MM.1S (cell line): ENCODE results near the gene NKIRAS1.
"Not testable (repeated sequence)": the region's sequence is repeated elsewhere in the genome, so short reads cannot be mapped to it uniquely, and the experiment has no call there.

Source experiments
- DNase-seq: peaks from one replicate; pipeline ENCODE4 v3.0.0-alpha.2; 2015
- H2AFZ ChIP-seq: fragments of 300-600 bp; sonication (generic); 2 replicates; pipeline ENCODE4 v1.6.0; 2016; ENCODE audit warnings: antibody characterized with exemption, low read length
- H3F3A ChIP-seq: fragments of 300-600 bp; sonication (generic); 2 replicates; pipeline ENCODE4 v1.6.1; 2016; ENCODE audit warnings: mild to moderate bottlenecking, antibody characterized with exemption, low read length, moderate library complexity, mixed read lengths; ENCODE audit not compliant: insufficient read depth
- H3K27ac ChIP-seq: fragments of 300-600 bp; sonication (generic); 2 replicates; pipeline ENCODE4 v1.5.1; 2016; ENCODE audit warnings: mild to moderate bottlenecking, low read length
- H3K27me3 ChIP-seq: fragments of 300-600 bp; sonication (generic); replicated peaks from 2 replicates; pipeline ENCODE4 v1.6.0; 2016; ENCODE audit warnings: low read length; ENCODE audit not compliant: insufficient read depth
- H3K36me3 ChIP-seq: fragments of 300-600 bp; sonication (generic); replicated peaks from 2 replicates; pipeline ENCODE4 v1.6.1; 2016; ENCODE audit warnings: mild to moderate bottlenecking, low read length, mixed read lengths; ENCODE audit not compliant: insufficient read depth
- H3K4me1 ChIP-seq: fragments of 300-600 bp; sonication (generic); 2 replicates; pipeline ENCODE4 v1.6.1; 2016; ENCODE audit warnings: low read length, mixed read lengths
- H3K4me2 ChIP-seq: fragments of 300-600 bp; sonication (generic); 2 replicates; pipeline ENCODE4 v1.6.0; 2016; ENCODE audit warnings: low read depth, low read length
- H3K4me3 ChIP-seq: fragments of 300-600 bp; sonication (generic); 2 replicates; pipeline ENCODE4 v1.5.1; 2016; ENCODE audit warnings: low read length, mixed read lengths
- H3K79me2 ChIP-seq: fragments of 300-600 bp; sonication (generic); 2 replicates; pipeline ENCODE4 v1.6.1; 2016; ENCODE audit warnings: mixed run types, low read length, mixed read lengths
- H3K9ac ChIP-seq: fragments of 300-600 bp; sonication (generic); 2 replicates; pipeline ENCODE4 v1.6.1; 2016; ENCODE audit warnings: low read length, mixed read lengths
- H3K9me2 ChIP-seq: fragments of 300-600 bp; sonication (generic); replicated peaks from 2 replicates; pipeline ENCODE4 v1.6.1; 2016; ENCODE audit warnings: mild to moderate bottlenecking, low read length, mixed read lengths; ENCODE audit not compliant: insufficient read depth
- H3K9me3 ChIP-seq: fragments of 300-600 bp; sonication (generic); replicated peaks from 2 replicates; pipeline ENCODE4 v1.6.1; 2016; ENCODE audit warnings: mild to moderate bottlenecking, low read length, mixed read lengths; ENCODE audit not compliant: insufficient read depth
- H4K20me1 ChIP-seq: fragments of 300-600 bp; sonication (generic); 2 replicates; pipeline ENCODE4 v1.6.1; 2016; ENCODE audit warnings: mild to moderate bottlenecking, low read length, moderate library complexity, mixed read lengths; ENCODE audit not compliant: insufficient read depth
- CTCF ChIP-seq: fragments of 300-600 bp; sonication (generic); IDR thresholded peaks from 2 replicates; pipeline ENCODE4 v1.5.1; 2016; ENCODE audit warnings: antibody characterized with exemption, low read length, mixed read lengths
- EZH2 ChIP-seq: fragments of 300-600 bp; sonication (generic); optimal IDR thresholded peaks from 2 replicates; pipeline ENCODE3; 2017; ENCODE audit warnings: low read depth, mild to moderate bottlenecking, antibody characterized with exemption, low read length, mixed read lengths
- EZH2phosphoT487 ChIP-seq: fragments of 300-600 bp; sonication (generic); IDR thresholded peaks from 2 replicates; pipeline ENCODE4 v1.6.1; 2018; ENCODE audit warnings: antibody characterized with exemption, low read length

The NKIRAS1 gene

DNA sequence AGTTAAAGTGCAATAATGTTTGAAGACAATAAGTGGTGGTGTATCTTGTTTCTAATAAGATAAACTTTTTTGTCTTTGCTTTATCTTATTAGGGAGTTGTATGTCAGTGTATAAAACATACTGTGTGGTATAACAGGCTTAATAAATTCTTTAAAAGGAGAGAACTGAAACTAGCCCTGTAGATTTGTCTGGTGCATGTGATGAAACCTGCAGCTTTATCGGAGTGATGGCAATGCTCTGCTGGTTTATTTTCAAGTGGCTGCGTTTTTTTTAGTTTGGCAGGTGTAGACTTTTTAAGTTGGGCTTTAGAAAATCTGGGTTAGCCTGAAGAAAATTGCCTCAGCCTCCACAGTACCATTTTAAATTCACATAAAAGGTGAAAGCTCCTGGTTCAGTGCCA, 2.8 kb upstream of the NKIRAS1 start:
- H3K4me1 ChIP-seq = peaks cover 23% of the 10 kb centered on the region
- H3K27me3 ChIP-seq = peaks cover 8% of the 10 kb centered on the region
- no peaks in the 10 kb centered on the region for H3K9me3 ChIP-seq
- no peak overlapping the region for H2AFZ ChIP-seq
- no peak overlapping the region for H3K4me3 ChIP-seq
- peaks cover 19% of the 10 kb centered on the region for H4K20me1 ChIP-seq
- H3K9me2 ChIP-seq = no peaks in the 10 kb centered on the region
- TF ChIP-seq CTCF (no peak), EZH2 (no peak), EZH2phosphoT487 (no peak)
- no peak overlapping the region for H3K4me2 ChIP-seq
- H3F3A ChIP-seq = peaks cover 36% of the 10 kb centered on the region
- peaks cover 14% of the 10 kb centered on the region; the same call in 1 of the 2 replicates for H3K36me3 ChIP-seq
- no peak overlapping the region for H3K9ac ChIP-seq
- DNase-seq = no peak
- peaks cover 27% of the 10 kb centered on the region for H3K79me2 ChIP-seq
- H3K27ac ChIP-seq = no peak overlapping the region

GRCh38 chr3:23918331-23918730, 1.5 kb upstream of the NKIRAS1 start:
- not testable (repeated sequence) for H3K27me3 ChIP-seq, H2AFZ ChIP-seq, H3K9me2 ChIP-seq, DNase-seq, H3K9me3 ChIP-seq
- peaks cover 27% of the 10 kb centered on the region for H3K79me2 ChIP-seq
- peak overlapping the region; percentile 98 for H3K4me2 ChIP-seq
- peak overlapping the region; percentile 97 for H3K9ac ChIP-seq
- H3K4me3 ChIP-seq = peak overlapping the region; percentile 100
- H3K4me1 ChIP-seq = peaks cover 36% of the 10 kb centered on the region
- H3F3A ChIP-seq = peaks cover 47% of the 10 kb centered on the region
- peaks cover 14% of the 10 kb centered on the region; the same call in 1 of the 2 replicates for H3K36me3 ChIP-seq
- H4K20me1 ChIP-seq = peaks cover 19% of the 10 kb centered on the region
- peak overlapping the region; percentile 64; the same call in 1 of the 2 replicates for H3K27ac ChIP-seq

- peaks cover 36% of the 10 kb centered on the region for H3K4me1 ChIP-seq
Measured at GRCh38 chr3:23917679-23918303, 1.0 kb upstream of the NKIRAS1 start.

DNA sequence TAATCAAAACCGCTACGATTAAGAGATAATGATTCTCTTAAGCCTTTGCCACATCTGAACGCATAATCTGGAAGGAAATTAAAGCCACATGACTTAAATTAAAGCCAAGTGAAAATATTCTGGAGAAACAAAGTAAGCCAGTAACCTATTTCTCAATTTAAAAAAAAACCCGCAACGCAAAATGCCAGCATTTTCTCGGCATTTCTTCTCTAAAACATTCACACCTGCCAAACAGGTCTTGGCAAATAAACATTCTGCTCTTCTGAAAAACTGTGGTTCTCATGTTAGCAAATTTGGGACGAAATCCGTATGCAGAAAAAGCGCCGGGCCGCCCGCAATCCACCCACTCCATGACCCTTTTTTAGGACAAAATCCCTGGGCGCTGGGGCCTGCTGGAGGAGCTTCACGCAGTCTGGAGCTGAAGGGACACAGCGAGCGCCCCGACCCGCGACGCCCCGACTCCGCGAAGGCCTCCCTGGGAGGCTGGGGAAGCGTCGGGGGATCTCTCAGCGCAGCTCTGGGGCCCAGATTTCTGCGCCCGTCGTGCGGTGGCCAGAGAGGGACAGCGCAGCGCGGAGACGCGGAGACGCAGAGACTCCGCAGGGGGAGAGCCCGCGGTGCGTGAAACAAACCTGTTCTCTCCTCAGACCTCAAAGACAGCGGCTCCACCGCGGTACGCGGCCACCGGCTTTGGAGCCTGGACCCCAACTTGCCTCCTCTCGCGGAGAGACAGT, 471 bp downstream of the NKIRAS1 start:
- TF ChIP-seq EZH2 = no peak
- no peak for TF ChIP-seq EZH2phosphoT487
- no peak for TF ChIP-seq CTCF
- H3K27ac ChIP-seq = no peak overlapping the region; the same call in 1 of the 2 replicates

More at GRCh38 chr3:23917679-23918303, 1.0 kb upstream of the NKIRAS1 start:
- Histone ChIP-seq H3F3A (peaks cover 49% of the 10 kb centered on the region), H3K4me3 (peak overlapping the region; percentile 100), H3K36me3 (peaks cover 14% of the 10 kb centered on the region; the same call in 1 of the 2 replicates), H3K9ac (peak overlapping the region; percentile 97), H3K4me2 (peak overlapping the region; percentile 98), H4K20me1 (peaks cover 19% of the 10 kb centered on the region), H3K79me2 (peaks cover 27% of the 10 kb centered on the region), H3K27ac (peak overlapping the region; percentile 64), H2AFZ (peak overlapping the region; percentile 67; the same call in 1 of the 2 replicates)
- not testable (repeated sequence) for H3K9me3 ChIP-seq, DNase-seq, H3K9me2 ChIP-seq, H3K27me3 ChIP-seq

More for the DNA sequence above, 471 bp downstream of the NKIRAS1 start:
- peak overlapping the region; percentile 71 for H3K9ac ChIP-seq
- H3F3A ChIP-seq = peaks cover 48% of the 10 kb centered on the region
- no peaks in the 10 kb centered on the region for H3K9me2 ChIP-seq
- H3K4me3 ChIP-seq = peak overlapping the region; percentile 100
- H3K79me2 ChIP-seq = peaks cover 27% of the 10 kb centered on the region
- peaks cover 14% of the 10 kb centered on the region; the same call in 1 of the 2 replicates for H3K36me3 ChIP-seq
- H3K4me2 ChIP-seq = peak overlapping the region; percentile 97
- H4K20me1 ChIP-seq = peaks cover 19% of the 10 kb centered on the region
- H3K27me3 ChIP-seq = peaks cover 8% of the 10 kb centered on the region
- peaks cover 36% of the 10 kb centered on the region for H3K4me1 ChIP-seq
- H3K9me3 ChIP-seq = no peaks in the 10 kb centered on the region
- peak overlapping the region; percentile 89 for H2AFZ ChIP-seq
- no peak for DNase-seq
